Measurements from ENCODE around the gene DOK7.

Gene DOK7

DNA sequence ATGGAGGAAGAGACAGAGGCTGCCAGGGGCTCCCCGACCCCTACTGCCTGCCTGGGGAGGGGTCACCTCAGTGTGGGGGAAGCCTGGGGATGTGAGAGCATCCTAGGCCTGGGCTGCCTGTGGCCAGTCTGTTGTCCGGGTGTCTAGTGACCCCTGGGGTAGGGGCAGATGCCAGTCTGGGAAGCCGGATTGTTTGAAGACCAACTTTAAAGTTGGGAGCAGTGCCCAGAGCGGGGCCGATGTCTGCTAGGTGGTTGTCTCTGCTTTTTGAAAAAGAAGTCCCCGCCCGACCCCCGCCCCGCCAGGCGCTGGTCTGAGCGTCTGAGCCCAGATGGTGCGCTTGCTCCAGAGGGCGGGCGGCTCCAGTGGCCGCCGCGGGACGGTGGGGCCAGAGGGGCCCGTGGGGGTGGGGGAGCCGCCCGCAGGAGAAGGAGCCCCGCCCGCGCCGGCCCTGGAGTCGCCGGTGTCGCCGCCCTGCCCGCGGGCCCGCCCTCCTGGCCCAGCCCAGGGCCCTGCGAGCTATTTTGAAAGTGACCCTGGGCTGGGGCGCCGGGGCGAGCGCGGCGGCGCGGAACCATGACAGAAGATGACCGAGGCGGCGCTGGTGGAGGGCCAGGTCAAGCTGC lies at the start of gene DOK7:
Gene DOK7, plus strand, starts transcription at position 517 of the 626 bp plus-strand sequence. Its CDS starts 70 bp downstream, at position 587.
- DNase-seq = no peak

DNA sequence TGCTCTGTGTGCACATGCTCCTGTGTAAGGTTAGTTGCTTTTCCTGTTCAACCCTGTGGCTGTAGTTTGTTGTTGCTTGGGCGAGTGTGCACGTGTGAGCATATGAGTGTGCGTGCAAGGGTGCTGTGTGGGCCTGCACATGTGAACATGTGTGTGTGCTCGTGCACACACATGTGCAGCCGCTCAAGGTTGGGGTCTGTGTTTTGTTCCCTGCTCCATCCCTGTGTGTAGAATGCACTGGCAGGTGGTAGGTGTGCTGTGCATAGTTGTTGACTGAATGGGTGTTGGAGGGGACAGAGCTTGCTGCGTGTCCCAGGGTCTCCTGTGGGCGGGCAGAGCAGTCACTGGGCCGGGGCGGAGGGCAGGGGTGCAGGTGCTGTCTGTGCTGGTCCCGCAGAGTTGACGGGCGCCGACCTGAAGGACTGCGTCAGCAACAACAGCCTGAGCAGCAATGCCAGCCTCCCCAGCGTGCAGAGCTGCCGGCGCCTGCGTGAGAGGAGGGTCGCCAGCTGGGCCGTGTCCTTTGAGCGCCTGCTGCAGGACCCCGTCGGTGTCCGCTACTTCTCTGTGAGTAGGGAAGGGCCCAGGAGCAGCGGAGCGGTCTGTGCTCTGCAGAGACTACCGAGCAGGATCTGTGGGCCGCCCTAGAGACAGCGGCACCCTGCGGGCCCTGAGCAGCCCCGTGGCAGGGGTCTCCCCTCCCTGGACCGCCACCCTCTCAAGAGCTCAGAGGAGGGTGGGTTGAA lies 49.3 kb upstream of the DOK7 start:
- DNase-seq = no peak

DNA sequence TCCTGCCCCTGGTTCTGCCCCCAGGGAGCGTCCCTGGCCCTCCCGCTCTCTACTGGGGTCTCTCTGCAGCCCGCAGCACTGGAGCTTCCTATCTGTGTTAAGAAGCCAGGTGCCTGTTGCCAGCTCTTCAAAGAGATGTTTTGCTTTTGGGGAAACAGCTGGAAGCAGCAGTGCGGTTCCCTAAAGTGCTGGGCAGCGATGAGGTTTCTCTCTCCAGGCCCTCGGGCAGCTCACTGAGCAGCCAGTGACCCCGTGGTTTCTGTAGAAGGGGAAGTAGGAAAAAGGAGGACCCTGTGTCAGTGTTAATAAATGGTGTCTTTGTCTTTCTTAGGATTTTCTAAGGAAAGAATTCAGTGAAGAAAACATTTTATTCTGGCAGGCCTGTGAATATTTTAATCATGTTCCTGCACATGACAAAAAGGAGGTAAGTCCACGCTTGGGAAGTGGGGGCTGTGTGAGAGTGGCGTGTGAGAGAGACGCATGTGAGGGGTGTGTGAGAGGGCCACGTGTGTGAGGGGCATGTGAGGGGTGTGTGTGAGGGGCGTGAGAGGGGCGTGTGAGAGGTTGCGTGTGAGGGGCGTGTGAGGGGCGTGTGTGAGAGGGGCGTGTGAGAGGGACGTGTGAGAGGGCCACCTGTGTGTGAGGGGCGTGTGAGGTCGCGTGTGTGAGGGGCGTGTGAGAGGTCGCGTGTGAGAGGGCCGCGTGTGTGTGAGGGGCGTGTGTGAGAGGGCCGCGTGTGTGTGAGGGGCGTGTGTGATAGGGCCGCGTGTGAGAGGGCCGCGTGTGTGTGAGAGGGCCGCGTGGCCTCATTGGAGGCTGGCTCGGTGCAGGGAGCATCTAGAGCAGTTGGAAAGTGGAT lies 48.5 kb upstream of the DOK7 start:
- DNase-seq = no peak

DNA sequence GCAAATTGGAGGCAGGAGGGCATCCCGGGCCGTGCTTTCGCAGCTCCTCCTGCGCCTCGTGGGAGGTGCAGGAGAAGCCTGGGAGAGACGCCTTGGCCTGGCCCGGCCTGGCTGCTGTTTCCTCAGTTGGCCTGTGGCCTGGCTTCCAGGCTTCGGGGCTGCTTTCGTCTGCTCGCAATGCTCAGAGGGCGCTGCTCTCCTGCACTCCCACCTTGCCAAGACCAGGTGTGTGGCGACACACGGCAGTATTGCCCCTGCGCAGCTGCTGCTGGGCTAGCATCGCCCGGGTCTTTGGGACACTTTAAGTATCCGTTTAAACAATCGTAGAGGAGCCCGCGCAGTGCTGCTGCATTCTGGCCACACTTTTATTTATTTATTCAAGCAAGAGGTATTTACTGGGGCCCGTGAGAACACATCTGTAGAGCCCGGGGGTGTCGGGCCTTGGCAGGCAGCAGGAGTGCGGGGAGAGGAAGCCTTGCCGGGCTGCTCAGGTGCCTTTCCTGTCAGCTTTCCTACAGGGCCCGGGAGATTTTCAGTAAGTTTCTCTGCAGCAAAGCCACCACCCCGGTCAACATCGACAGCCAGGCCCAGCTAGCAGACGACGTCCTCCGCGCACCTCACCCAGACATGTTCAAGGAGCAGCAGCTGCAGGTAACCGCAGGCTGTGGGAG lies 47.5 kb upstream of the DOK7 start:
- no peak for DNase-seq

- no peak for DNase-seq
These were observed 46.8 kb upstream of the DOK7 start for GRCh38 chr4:3416270-3416669.

DNA sequence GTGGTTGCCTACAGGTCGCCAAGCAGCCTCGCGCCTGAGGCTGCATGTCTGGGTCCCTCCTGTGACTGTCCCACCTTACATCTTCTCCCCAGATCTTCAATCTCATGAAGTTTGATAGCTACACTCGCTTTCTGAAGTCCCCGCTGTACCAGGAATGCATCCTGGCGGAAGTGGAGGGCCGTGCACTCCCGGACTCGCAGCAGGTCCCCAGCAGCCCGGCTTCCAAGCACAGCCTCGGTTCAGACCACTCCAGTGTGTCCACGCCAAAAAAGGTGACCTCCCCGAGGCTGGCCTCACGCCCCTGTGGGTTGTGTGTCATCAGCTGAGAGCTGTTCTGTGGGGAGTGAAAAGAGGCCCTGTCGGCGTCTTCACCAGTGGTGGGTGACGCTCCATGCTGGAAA lies 46.3 kb upstream of the DOK7 start:
- DNase-seq = no peak

DNA sequence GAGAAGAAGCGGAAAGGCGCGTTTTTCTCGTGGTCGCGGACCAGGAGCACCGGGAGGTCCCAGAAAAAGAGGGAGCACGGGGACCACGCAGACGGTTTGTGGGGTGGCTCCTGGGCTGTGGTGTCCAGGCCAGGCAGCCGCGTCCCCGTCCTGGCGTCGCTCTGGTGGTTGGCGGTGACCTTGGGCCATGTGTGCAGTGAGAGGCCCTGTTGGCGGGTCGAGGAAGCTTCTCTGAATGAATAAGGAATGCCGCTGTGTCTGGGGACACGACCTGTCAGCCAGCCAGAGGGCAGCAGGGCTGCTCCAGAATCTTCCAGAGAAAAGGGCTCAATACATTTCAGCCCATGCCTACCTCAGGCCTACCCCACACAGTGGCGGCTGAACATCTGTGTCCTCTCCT lies 45.7 kb upstream of the DOK7 start:
- no peak for DNase-seq

DNA sequence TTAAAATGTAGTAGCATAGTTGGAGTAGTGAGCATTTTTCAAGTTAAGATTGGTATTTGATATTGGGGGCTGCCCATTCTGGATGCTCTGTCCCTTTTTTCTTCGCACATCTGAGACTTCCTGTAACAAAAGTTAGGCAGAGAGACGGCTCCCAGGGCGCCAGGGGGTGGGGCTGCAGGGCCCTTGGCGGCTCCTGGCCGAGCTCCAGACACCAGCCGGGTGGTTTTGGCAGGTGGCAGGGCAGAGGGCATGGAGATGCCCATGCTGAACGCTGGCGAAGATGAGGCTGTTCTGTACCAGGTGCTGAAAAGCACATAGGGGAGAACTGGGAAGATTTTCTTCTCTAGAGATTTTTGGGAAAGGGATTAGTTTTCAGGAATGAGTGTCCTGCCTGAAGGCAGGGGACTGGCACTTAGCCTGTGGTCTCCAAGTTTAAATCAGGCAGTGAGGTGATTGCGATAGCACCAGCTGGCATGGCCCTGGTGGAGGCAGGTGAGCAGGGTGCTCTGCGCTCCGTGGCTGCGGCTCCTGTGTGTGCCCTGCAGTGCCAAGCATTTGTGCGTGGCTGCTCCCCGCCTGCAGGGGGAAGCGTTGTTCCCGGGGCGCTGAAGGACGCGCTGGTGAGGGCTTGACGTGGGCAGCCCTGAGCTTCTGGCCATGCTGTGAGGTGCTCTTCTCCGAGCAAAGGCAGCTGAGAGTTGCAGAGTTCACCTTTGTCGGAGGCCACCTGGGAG lies 44.9 kb upstream of the DOK7 start:
- no peak for DNase-seq

DNA sequence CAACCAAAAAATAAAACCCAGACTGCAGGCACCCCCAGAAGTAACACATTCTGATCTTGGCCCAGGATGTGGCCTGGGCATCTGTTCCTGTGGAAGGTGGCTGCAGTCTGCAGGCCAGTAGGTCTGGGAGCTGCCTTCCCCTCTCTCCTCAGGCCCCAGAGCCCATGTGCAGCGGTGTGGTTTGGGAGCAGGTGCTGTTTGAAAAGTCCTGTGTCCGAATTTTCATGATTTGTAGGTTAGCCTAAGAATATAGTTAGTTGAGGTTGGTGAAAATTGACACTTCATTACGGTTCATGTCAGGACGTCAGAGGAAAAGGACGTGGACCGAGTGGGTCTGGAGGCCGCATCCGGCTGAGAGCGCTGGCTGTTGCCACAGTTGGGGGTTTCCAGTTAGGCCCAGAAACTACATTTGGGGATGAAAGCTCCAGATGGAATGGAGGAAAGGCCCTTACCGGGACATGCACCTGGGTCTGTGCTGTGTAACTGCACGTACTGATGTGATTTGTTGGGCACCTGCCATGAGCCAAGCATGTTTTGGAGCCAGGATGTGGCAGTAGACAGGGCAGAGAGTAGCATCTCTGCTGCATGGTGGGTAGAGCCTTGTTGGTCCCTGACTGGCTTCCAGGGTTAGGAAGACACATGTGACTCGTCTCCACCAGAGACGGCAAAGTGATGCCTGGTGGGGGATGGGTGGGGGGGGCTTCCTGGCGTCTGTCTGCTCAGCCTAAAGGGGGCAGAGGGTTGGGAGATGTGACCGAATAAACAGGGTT lies 43.1 kb upstream of the DOK7 start:
- DNase-seq = no peak

GRCh38 chr4:3420606-3420955 lies 42.5 kb upstream of the DOK7 start:
- no peak for DNase-seq

GRCh38 chr4:3420956-3421355 lies 42.1 kb upstream of the DOK7 start:
- DNase-seq = no peak

- no peak for DNase-seq
These were observed 41.6 kb upstream of the DOK7 start for GRCh38 chr4:3421470-3421869.

GRCh38 chr4:3422241-3422801 lies 40.8 kb upstream of the DOK7 start:
- no peak for DNase-seq

- no peak for DNase-seq
These were observed 40.3 kb upstream of the DOK7 start for GRCh38 chr4:3422808-3423297.

DNA sequence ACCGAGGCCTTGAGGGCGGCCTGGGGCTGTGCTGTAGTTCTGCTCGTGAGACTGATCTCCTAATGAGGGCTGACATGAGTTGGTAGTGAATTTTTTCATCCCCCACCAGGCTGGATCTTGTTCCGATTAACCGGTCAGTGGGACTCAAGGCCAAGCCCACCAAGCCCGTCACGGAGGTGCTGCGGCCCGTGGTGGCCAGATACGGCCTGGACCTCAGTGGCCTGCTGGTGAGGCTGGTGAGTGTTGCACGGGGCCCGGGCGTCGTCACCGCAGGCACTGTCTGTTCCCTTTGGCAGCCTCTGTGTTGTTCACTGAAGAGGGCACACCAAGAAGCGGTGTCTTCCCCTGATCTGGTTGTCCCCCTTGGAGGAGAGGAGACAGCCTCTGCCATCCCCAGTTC lies 39.7 kb upstream of the DOK7 start:
- no peak for DNase-seq

DNA sequence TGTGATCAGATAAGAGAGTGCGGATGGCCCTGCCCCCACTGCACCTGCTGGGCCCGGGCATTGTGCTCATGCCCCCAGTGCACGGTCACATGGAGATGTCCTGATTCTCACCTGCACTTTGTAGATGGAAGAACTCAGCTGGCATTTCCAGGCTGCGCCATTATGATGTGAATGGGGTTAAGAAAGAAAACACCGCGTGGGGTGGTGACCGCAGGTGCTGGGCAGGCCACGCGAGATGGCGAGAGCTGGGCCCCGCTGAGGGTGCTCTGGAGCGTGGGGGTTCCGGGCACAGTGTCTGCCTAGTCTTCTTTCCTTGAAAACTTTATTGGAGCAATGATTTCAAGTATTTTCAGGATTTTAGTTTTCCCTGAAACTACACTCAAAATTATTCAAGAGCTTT lies 39.2 kb upstream of the DOK7 start:
- DNase-seq = no peak

GRCh38 chr4:3424522-3425095 lies 38.5 kb upstream of the DOK7 start:
- no peak for DNase-seq

GRCh38 chr4:3426465-3427133 lies 36.5 kb upstream of the DOK7 start:
- DNase-seq = no peak

DNA sequence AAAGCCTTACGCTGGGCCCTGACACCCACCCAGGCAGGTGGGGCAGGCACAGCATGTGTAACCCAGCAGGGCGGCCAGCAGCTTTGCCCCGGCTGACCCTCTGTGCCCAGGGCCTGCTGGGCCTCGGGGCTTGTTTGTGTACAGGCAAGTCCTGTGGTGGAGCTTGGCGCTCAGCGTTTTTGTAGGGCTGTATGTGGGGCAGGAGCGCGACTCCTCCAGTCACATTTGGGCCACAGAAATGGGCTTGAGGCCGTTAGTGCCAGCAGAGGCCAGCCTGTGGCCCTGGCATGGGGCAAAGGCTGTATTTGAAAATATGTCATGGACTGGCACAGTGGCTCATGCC lies 36.0 kb upstream of the DOK7 start:
- no peak for DNase-seq

- DNase-seq = no peak
These were observed 35.2 kb upstream of the DOK7 start for GRCh38 chr4:3427706-3428446.

Data from islet precursor cell (in vitro differentiated cells).